GM11168 (cell line): Measurements from ENCODE around the gene SREK1.

Experiments
- in situ Hi-C: fragments of 300-500 bp; cut with MboI; formaldehyde crosslinking; loops from one replicate; pipeline ENCODE4 v1.12.0; 2022; ENCODE audit warnings: low sequenced_read_pairs; ENCODE audit not compliant: unreplicated experiment

Gene SREK1

GRCh38 chr5:66157046-66157445 is 12.9 kb downstream of the SREK1 start:
- in situ Hi-C loops = no loop called here

GRCh38 chr5:66161356-66161755 is 17.3 kb downstream of the SREK1 start:
- in situ Hi-C loops = no loop called here

- in situ Hi-C loops = no loop called here
Measured at GRCh38 chr5:66164044-66164790, 20.1 kb downstream of the SREK1 start.

GRCh38 chr5:66168226-66168625 is 24.1 kb downstream of the SREK1 start:
- in situ Hi-C loops = no loop called here

GRCh38 chr5:66169534-66169933 is 25.4 kb downstream of the SREK1 start:
- in situ Hi-C loops = no loop called here

GRCh38 chr5:66170195-66170919 is 26.3 kb downstream of the SREK1 start:
- in situ Hi-C loops = no loop called here

- in situ Hi-C loops = no loop called here
Measured at GRCh38 chr5:66171349-66172344, 27.5 kb downstream of the SREK1 start.

- in situ Hi-C loops = no loop called here
Measured at GRCh38 chr5:66174338-66174737, 30.2 kb downstream of the SREK1 start.

- in situ Hi-C loops = no loop called here
Measured at GRCh38 chr5:66178799-66179198, 34.7 kb downstream of the SREK1 start.

- in situ Hi-C loops = no loop called here
Measured at GRCh38 chr5:66179297-66180051, 35.4 kb downstream of the SREK1 start.

GRCh38 chr5:66180282-66181155 is 36.4 kb downstream of the SREK1 start:
- in situ Hi-C loops = no loop called here

GRCh38 chr5:66186108-66186507 is 42.0 kb downstream of the SREK1 start:
- in situ Hi-C loops = no loop called here

GRCh38 chr5:66193419-66193818 is 49.3 kb downstream of the SREK1 start:
- in situ Hi-C loops = no loop called here

- in situ Hi-C loops = no loop called here
Measured at GRCh38 chr5:66197764-66198405, 53.8 kb downstream of the SREK1 start.

GRCh38 chr5:66198837-66199236 is 54.7 kb downstream of the SREK1 start:
- in situ Hi-C loops = no loop called here

GRCh38 chr5:66203531-66203930 is 59.4 kb downstream of the SREK1 start:
- in situ Hi-C loops = no loop called here

- in situ Hi-C loops = no loop called here
Measured at GRCh38 chr5:66206465-66206864, 62.4 kb downstream of the SREK1 start.

GRCh38 chr5:66207800-66208561 is 63.9 kb downstream of the SREK1 start:
- in situ Hi-C loops = no loop called here
